Measurements from ENCODE around the gene SH3RF2.

DNA sequence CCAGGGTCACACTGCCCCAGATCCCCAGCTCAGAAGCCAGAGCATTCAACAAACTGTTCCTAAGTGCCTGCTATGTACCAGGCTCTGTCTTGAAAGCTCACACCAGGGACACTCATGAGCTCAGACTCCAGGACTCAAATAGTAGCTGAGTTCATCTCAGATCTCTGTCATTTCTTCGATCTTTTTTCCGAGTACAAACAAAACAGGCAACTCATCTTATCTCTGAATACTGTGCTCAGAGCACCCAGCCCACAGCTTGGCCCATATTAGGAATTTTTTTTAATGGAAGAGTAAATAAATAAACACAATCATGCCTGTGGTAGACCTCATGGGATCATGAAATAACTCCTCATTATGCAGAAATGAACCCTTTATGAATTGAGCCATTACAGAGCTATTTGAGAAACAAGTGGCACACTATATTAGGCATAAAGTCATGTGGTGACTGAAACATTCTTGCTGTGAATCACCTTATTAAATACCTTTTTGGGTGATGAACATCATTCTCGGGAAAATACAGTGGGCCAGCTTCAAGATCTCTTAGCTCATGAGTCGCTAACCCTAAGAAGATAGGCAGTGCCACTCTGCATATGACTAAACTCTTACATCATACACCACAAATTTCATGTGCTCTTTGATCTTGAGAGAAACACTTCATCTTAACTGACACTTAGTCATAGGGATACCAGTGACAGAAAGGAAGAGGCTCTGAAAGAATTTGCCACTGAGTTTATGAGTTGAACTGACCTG lies 9.9 kb downstream of the SH3RF2 start:
- TF ChIP-seq SREBF2 (IDR thresholded peaks at IDR 0.05; ENCODE audit: low read length) = no peak
- TF ChIP-seq, protein P1, sequence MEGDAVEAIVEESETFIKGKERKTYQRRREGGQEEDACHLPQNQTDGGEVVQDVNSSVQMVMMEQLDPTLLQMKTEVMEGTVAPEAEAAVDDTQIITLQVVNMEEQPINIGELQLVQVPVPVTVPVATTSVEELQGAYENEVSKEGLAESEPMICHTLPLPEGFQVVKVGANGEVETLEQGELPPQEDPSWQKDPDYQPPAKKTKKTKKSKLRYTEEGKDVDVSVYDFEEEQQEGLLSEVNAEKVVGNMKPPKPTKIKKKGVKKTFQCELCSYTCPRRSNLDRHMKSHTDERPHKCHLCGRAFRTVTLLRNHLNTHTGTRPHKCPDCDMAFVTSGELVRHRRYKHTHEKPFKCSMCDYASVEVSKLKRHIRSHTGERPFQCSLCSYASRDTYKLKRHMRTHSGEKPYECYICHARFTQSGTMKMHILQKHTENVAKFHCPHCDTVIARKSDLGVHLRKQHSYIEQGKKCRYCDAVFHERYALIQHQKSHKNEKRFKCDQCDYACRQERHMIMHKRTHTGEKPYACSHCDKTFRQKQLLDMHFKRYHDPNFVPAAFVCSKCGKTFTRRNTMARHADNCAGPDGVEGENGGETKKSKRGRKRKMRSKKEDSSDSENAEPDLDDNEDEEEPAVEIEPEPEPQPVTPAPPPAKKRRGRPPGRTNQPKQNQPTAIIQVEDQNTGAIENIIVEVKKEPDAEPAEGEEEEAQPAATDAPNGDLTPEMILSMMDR (IDR thresholded peaks at IDR 0.05 in 2 of 3, conservative IDR thresholded peaks at IDR 0.05 in 1 of 3; ENCODE audit: control insufficient read depth in 2 of 3, extremely low read depth in 1 of 3, insufficient read depth in 1 of 3, low read depth in 3 of 3, low read length in 3 of 3) = no peak
- no peak for TF ChIP-seq SMC3 (IDR thresholded peaks at IDR 0.05; ENCODE audit: borderline replicate concordance, low read length)
- no peak for TF ChIP-seq GABPA (IDR thresholded peaks at IDR 0.05; ENCODE audit: low read depth)
- no peak for TF ChIP-seq POLR2A (IDR thresholded peaks at IDR 0.05; ENCODE audit: low read depth, low read length)
- TF ChIP-seq, protein P2, sequence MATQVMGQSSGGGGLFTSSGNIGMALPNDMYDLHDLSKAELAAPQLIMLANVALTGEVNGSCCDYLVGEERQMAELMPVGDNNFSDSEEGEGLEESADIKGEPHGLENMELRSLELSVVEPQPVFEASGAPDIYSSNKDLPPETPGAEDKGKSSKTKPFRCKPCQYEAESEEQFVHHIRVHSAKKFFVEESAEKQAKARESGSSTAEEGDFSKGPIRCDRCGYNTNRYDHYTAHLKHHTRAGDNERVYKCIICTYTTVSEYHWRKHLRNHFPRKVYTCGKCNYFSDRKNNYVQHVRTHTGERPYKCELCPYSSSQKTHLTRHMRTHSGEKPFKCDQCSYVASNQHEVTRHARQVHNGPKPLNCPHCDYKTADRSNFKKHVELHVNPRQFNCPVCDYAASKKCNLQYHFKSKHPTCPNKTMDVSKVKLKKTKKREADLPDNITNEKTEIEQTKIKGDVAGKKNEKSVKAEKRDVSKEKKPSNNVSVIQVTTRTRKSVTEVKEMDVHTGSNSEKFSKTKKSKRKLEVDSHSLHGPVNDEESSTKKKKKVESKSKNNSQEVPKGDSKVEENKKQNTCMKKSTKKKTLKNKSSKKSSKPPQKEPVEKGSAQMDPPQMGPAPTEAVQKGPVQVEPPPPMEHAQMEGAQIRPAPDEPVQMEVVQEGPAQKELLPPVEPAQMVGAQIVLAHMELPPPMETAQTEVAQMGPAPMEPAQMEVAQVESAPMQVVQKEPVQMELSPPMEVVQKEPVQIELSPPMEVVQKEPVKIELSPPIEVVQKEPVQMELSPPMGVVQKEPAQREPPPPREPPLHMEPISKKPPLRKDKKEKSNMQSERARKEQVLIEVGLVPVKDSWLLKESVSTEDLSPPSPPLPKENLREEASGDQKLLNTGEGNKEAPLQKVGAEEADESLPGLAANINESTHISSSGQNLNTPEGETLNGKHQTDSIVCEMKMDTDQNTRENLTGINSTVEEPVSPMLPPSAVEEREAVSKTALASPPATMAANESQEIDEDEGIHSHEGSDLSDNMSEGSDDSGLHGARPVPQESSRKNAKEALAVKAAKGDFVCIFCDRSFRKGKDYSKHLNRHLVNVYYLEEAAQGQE (IDR thresholded peaks at IDR 0.05; ENCODE audit: low read depth, low read length) = no peak
- TF ChIP-seq FOXK2 (IDR thresholded peaks at IDR 0.05) = no peak
- TF ChIP-seq, protein P3, sequence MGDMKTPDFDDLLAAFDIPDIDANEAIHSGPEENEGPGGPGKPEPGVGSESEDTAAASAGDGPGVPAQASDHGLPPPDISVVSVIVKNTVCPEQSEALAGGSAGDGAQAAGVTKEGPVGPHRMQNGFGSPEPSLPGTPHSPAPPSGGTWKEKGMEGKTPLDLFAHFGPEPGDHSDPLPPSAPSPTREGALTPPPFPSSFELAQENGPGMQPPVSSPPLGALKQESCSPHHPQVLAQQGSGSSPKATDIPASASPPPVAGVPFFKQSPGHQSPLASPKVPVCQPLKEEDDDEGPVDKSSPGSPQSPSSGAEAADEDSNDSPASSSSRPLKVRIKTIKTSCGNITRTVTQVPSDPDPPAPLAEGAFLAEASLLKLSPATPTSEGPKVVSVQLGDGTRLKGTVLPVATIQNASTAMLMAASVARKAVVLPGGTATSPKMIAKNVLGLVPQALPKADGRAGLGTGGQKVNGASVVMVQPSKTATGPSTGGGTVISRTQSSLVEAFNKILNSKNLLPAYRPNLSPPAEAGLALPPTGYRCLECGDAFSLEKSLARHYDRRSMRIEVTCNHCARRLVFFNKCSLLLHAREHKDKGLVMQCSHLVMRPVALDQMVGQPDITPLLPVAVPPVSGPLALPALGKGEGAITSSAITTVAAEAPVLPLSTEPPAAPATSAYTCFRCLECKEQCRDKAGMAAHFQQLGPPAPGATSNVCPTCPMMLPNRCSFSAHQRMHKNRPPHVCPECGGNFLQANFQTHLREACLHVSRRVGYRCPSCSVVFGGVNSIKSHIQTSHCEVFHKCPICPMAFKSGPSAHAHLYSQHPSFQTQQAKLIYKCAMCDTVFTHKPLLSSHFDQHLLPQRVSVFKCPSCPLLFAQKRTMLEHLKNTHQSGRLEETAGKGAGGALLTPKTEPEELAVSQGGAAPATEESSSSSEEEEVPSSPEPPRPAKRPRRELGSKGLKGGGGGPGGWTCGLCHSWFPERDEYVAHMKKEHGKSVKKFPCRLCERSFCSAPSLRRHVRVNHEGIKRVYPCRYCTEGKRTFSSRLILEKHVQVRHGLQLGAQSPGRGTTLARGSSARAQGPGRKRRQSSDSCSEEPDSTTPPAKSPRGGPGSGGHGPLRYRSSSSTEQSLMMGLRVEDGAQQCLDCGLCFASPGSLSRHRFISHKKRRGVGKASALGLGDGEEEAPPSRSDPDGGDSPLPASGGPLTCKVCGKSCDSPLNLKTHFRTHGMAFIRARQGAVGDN (IDR thresholded peaks at IDR 0.05) = no peak
- TF ChIP-seq, protein P4, sequence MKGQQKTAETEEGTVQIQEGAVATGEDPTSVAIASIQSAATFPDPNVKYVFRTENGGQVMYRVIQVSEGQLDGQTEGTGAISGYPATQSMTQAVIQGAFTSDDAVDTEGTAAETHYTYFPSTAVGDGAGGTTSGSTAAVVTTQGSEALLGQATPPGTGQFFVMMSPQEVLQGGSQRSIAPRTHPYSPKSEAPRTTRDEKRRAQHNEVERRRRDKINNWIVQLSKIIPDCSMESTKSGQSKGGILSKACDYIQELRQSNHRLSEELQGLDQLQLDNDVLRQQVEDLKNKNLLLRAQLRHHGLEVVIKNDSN (IDR thresholded peaks at IDR 0.05; ENCODE audit: borderline replicate concordance, extremely low read length, insufficient read depth, low read depth, low read length) = no peak
- TF ChIP-seq DPF2 (IDR thresholded peaks at IDR 0.05) = peak; percentile 84
- TF ChIP-seq, protein P5, sequence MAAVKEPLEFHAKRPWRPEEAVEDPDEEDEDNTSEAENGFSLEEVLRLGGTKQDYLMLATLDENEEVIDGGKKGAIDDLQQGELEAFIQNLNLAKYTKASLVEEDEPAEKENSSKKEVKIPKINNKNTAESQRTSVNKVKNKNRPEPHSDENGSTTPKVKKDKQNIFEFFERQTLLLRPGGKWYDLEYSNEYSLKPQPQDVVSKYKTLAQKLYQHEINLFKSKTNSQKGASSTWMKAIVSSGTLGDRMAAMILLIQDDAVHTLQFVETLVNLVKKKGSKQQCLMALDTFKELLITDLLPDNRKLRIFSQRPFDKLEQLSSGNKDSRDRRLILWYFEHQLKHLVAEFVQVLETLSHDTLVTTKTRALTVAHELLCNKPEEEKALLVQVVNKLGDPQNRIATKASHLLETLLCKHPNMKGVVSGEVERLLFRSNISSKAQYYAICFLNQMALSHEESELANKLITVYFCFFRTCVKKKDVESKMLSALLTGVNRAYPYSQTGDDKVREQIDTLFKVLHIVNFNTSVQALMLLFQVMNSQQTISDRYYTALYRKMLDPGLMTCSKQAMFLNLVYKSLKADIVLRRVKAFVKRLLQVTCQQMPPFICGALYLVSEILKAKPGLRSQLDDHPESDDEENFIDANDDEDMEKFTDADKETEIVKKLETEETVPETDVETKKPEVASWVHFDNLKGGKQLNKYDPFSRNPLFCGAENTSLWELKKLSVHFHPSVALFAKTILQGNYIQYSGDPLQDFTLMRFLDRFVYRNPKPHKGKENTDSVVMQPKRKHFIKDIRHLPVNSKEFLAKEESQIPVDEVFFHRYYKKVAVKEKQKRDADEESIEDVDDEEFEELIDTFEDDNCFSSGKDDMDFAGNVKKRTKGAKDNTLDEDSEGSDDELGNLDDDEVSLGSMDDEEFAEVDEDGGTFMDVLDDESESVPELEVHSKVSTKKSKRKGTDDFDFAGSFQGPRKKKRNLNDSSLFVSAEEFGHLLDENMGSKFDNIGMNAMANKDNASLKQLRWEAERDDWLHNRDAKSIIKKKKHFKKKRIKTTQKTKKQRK (IDR thresholded peaks at IDR 0.05; ENCODE audit: low read depth, low read length) = no peak

All from GM12878 (cell line).